Measurements from ENCODE around the gene MYLK4. TPM values are rescaled to one million over a fixed set of nuclear protein-coding genes. Genes with fewer than 3 reads are reported as not detected.

Gene MYLK4
- total RNA-seq, 1 experiment from 2014 or later = 0.73 TPM

GRCh38 chr6:2780102-2780737 is 29.5 kb upstream of the MYLK4 start:
- H3K9me3 Mint-ChIP-seq (ENCODE audit: low read depth, unreplicated experiment) = no peaks in the 10 kb centered on the region
- no peaks in the 10 kb centered on the region for H3K4me1 Mint-ChIP-seq (ENCODE audit: low read depth, unreplicated experiment)
- intact Hi-C loops (cut with micrococcal nuclease; ENCODE audit: unreplicated experiment) = no loop called here
- no TSS peak for BruUV-seq (replicated peaks)
- no peak overlapping the region for H3K27ac Mint-ChIP-seq (ENCODE audit: unreplicated experiment)
- H3K36me3 Mint-ChIP-seq (ENCODE audit: insufficient read depth, unreplicated experiment) = peaks cover 16% of the 10 kb centered on the region
- no peak for DNase-seq
- TF ChIP-seq, protein P1, sequence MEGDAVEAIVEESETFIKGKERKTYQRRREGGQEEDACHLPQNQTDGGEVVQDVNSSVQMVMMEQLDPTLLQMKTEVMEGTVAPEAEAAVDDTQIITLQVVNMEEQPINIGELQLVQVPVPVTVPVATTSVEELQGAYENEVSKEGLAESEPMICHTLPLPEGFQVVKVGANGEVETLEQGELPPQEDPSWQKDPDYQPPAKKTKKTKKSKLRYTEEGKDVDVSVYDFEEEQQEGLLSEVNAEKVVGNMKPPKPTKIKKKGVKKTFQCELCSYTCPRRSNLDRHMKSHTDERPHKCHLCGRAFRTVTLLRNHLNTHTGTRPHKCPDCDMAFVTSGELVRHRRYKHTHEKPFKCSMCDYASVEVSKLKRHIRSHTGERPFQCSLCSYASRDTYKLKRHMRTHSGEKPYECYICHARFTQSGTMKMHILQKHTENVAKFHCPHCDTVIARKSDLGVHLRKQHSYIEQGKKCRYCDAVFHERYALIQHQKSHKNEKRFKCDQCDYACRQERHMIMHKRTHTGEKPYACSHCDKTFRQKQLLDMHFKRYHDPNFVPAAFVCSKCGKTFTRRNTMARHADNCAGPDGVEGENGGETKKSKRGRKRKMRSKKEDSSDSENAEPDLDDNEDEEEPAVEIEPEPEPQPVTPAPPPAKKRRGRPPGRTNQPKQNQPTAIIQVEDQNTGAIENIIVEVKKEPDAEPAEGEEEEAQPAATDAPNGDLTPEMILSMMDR (IDR thresholded peaks at IDR 0.05; ENCODE audit: unreplicated experiment) = no peak
- no peaks in the 10 kb centered on the region for H3K27me3 Mint-ChIP-seq (ENCODE audit: unreplicated experiment)
- CTCF ChIA-PET = no interaction called here
- H3K4me3 Mint-ChIP-seq (ENCODE audit: low read depth, unreplicated experiment) = no peak overlapping the region

DNA sequence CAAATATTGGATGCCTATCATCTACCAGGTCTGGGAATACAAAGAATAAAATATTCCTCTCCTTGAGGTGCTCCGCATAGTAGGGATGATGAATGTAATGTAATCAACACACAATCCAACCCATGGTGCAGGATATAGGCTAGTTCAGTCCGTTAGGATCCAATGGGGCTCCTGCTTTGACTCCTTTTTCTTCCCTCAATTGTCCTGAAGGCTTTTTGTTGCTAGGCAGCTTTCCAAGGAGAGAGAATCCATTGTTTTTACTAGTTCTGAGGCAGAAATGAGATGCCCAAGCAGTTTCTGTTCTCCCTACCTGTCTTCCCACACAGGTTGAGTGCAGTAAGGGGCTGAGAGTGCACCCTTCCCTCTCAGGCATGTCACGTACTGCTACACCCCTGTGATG is 26.5 kb upstream of the MYLK4 start:
- no peak for DNase-seq
- no peaks in the 10 kb centered on the region for H3K27me3 Mint-ChIP-seq (ENCODE audit: unreplicated experiment)
- peaks cover 10% of the 10 kb centered on the region for H3K36me3 Mint-ChIP-seq (ENCODE audit: insufficient read depth, unreplicated experiment)
- no peak overlapping the region for H3K4me3 Mint-ChIP-seq (ENCODE audit: low read depth, unreplicated experiment)
- intact Hi-C loops (cut with micrococcal nuclease; ENCODE audit: unreplicated experiment) = no loop called here
- no TSS peak for BruUV-seq (replicated peaks)
- H3K27ac Mint-ChIP-seq (ENCODE audit: unreplicated experiment) = no peak overlapping the region
- H3K9me3 Mint-ChIP-seq (ENCODE audit: low read depth, unreplicated experiment) = no peaks in the 10 kb centered on the region
- CTCF ChIA-PET = no interaction called here
- TF ChIP-seq, protein P1 (IDR thresholded peaks at IDR 0.05; ENCODE audit: unreplicated experiment) = no peak
- H3K4me1 Mint-ChIP-seq (ENCODE audit: low read depth, unreplicated experiment) = no peaks in the 10 kb centered on the region

DNA sequence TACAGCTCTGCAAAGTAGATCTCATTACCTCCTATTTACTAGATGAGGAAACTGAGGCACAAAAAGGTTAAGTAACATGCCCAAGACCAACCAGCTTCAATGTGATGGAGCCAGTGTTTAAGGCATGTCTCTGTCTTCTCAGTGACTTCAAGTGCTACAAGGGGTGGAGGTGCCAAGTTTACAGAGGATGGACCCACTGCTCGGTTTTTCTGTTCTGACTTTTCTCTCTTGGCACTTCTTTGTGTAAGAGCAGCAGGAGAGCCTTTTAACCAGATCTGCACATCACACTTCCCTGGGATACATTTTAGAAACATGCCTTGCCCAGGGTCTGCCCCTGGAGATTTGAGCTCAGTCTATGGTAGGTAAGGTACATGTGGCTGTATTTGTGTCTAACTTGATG is 24.3 kb upstream of the MYLK4 start:
- no peak for DNase-seq
- BruUV-seq (replicated peaks) = no TSS peak
- no peaks in the 10 kb centered on the region for H3K9me3 Mint-ChIP-seq (ENCODE audit: low read depth, unreplicated experiment)
- H3K27ac Mint-ChIP-seq (ENCODE audit: unreplicated experiment) = no peak overlapping the region
- TF ChIP-seq, protein P1 (IDR thresholded peaks at IDR 0.05; ENCODE audit: unreplicated experiment) = no peak
- H3K36me3 Mint-ChIP-seq (ENCODE audit: insufficient read depth, unreplicated experiment) = peaks cover 4% of the 10 kb centered on the region
- intact Hi-C loops (cut with micrococcal nuclease; ENCODE audit: unreplicated experiment) = no loop called here
- no peak overlapping the region for H3K4me3 Mint-ChIP-seq (ENCODE audit: low read depth, unreplicated experiment)
- CTCF ChIA-PET = no interaction called here
- H3K4me1 Mint-ChIP-seq (ENCODE audit: low read depth, unreplicated experiment) = no peaks in the 10 kb centered on the region
- H3K27me3 Mint-ChIP-seq (ENCODE audit: unreplicated experiment) = no peaks in the 10 kb centered on the region

DNA sequence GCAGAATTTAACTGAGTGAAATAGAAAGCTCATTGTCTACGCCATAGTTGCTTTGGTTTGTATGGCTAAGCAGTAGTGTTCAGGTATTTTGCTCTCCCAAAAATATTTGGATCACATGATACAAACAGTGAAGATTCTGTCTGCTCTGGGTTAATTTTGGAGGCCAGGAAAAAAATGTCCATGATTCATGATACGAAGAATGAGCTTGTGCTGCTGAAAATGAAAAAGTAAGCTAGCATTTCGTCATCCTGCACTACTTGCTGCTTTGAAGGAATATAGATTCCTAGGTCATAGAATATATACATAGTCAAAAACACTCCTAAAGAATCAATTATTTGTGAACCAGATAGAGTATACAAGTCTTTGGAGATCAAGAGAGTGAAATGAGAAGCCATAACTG is 22.7 kb upstream of the MYLK4 start:
- TF ChIP-seq, protein P1 (IDR thresholded peaks at IDR 0.05; ENCODE audit: unreplicated experiment) = no peak
- BruUV-seq (replicated peaks) = no TSS peak
- no peaks in the 10 kb centered on the region for H3K27me3 Mint-ChIP-seq (ENCODE audit: unreplicated experiment)
- DNase-seq = no peak
- CTCF ChIA-PET = interaction anchor here (0.6 kb wide), 1 partner anchor 181 kb away, joined by 3 read pairs; no protein-coding TSS in a partner anchor
- H3K9me3 Mint-ChIP-seq (ENCODE audit: low read depth, unreplicated experiment) = no peaks in the 10 kb centered on the region
- H3K4me3 Mint-ChIP-seq (ENCODE audit: low read depth, unreplicated experiment) = no peak overlapping the region
- intact Hi-C loops (cut with micrococcal nuclease; ENCODE audit: unreplicated experiment) = no loop called here
- peaks cover 9% of the 10 kb centered on the region for H3K36me3 Mint-ChIP-seq (ENCODE audit: insufficient read depth, unreplicated experiment)
- H3K4me1 Mint-ChIP-seq (ENCODE audit: low read depth, unreplicated experiment) = peaks cover 4% of the 10 kb centered on the region
- H3K27ac Mint-ChIP-seq (ENCODE audit: unreplicated experiment) = no peak overlapping the region
